Cerebellar cortex (tissue), 1 donor: ENCODE measurements around the gene ANXA7.
"Not testable (repeated sequence)": the region's sequence is repeated elsewhere in the genome, so short reads cannot be mapped to it uniquely, and the experiment has no call there.

Experiments
- DNase-seq: peaks from one replicate; pipeline ENCODE4 v3.0.0-alpha.2; 2015; ENCODE audit warnings: low spot score

Gene ANXA7

GRCh38 chr10:73338801-73339368, 75.0 kb downstream of the ANXA7 start:
- DNase-seq, result no peak

- DNase-seq, result no peak
These were observed 80.7 kb downstream of the ANXA7 start for GRCh38 chr10:73333202-73333601.

- DNase-seq, result no peak
These were observed 81.5 kb downstream of the ANXA7 start for GRCh38 chr10:73332379-73332778.

GRCh38 chr10:73328523-73328922, 85.3 kb downstream of the ANXA7 start:
- DNase-seq, result not testable (repeated sequence)

- not testable (repeated sequence) for DNase-seq
These were observed 88.6 kb downstream of the ANXA7 start for GRCh38 chr10:73325290-73325689.
